SK-N-SH (cell line): ENCODE results near the gene XXYLT1. TPM values are rescaled to one million over a fixed set of nuclear protein-coding genes. Genes with fewer than 3 reads are reported as not detected.

Experiments
- CTCF ChIA-PET: fragments of 300-600, 350-600 bp; formaldehyde crosslinking; extraction: SDS; loops from one replicate; lab custom pipeline; 2021; lab: Yijun Ruan, JAX
- POLR2A ChIA-PET: fragments of 350-600 bp; sonication (Branson Sonifier 250); formaldehyde crosslinking; extraction: SDS; loops from one replicate; lab custom pipeline; 2020; ENCODE audit warnings: antibody characterized with exemption, inconsistent platforms; lab: Yijun Ruan, JAX
- DNase-seq: peaks from one replicate; pipeline ENCODE4 v3.0.0; 2012
- H2AFZ ChIP-seq: fragments of 200-600 bp; sonication (generic); 2 replicates; pipeline ENCODE4 v1.8.1; 2016; ENCODE audit warnings: antibody characterized with exemption, mild to moderate bottlenecking, low read depth
- H3F3A ChIP-seq: fragments of 200-600 bp; sonication (generic); replicated peaks from 2 replicates; pipeline ENCODE3; 2016; ENCODE audit warnings: antibody characterized with exemption, mild to moderate bottlenecking; ENCODE audit not compliant: insufficient read depth
- H3K27ac ChIP-seq, 2 experiments: fragments of 200-500 bp in 1 of 2; fragments of 200-600 bp in 1 of 2; sonication (Bioruptor generic) in 1 of 2; sonication (generic), shearing (Covaris generic) in 1 of 2; 2 replicates each; pipeline versions ENCODE4 v1.5.1 to v1.6.1; 2014 to 2016; ENCODE audit warnings: low read depth in 2 of 2, inconsistent platforms in 1 of 2, low read length in 1 of 2, mild to moderate bottlenecking in 1 of 2, mixed read lengths in 1 of 2
- H3K27me3 ChIP-seq: fragments of 200-600 bp; sonication (generic), shearing (Covaris generic); 2 replicates; pipeline ENCODE4 v1.6.1; 2016; ENCODE audit warnings: mixed run types; ENCODE audit not compliant: insufficient read depth
- H3K36me3 ChIP-seq, 2 experiments: fragments of 200-500 bp in 1 of 2; fragments of 200-600 bp in 1 of 2; sonication (Bioruptor generic) in 1 of 2; sonication (generic) in 1 of 2; replicated peaks in 1 of 2; 2 replicates each; pipeline versions ENCODE3 to v1.5.1; 2014 to 2016; ENCODE audit warnings: low read length in 1 of 2, mild to moderate bottlenecking in 1 of 2; ENCODE audit not compliant: insufficient read depth in 2 of 2, control insufficient read depth in 1 of 2
- H3K4me1 ChIP-seq, 2 experiments: fragments of 200-500 bp in 1 of 2; fragments of 200-600 bp in 1 of 2; sonication (Bioruptor generic) in 1 of 2; sonication (generic), shearing (Covaris generic) in 1 of 2; 2 replicates each; pipeline versions ENCODE4 v1.5.1 to v1.6.1; 2014 to 2016; ENCODE audit warnings: low read depth in 1 of 2, low read length in 1 of 2, mixed run types in 1 of 2; ENCODE audit not compliant: insufficient read depth in 2 of 2, control insufficient read depth in 1 of 2
- H3K4me2 ChIP-seq: fragments of 200-600 bp; sonication (generic), shearing (Covaris generic); 2 replicates; pipeline ENCODE4 v1.6.1; 2017; ENCODE audit warnings: mixed run types
- H3K4me3 ChIP-seq, 2 experiments: fragments of 200-500 bp in 1 of 2; fragments of 200-600 bp in 1 of 2; sonication (Bioruptor generic) in 1 of 2; sonication (generic), shearing (Covaris generic) in 1 of 2; 2 replicates each; pipeline versions ENCODE4 v1.5.1 to v1.8.1; 2014 to 2016; ENCODE audit warnings: low read depth in 2 of 2, inconsistent platforms in 1 of 2, low read length in 1 of 2, mild to moderate bottlenecking in 1 of 2, mixed read lengths in 1 of 2, moderate library complexity in 1 of 2
- H3K79me2 ChIP-seq: fragments of 200-600 bp; sonication (generic); 2 replicates; pipeline ENCODE4 v1.8.1; 2017; ENCODE audit warnings: mild to moderate bottlenecking; ENCODE audit not compliant: insufficient read depth
- H3K9ac ChIP-seq: fragments of 200-600 bp; sonication (generic); 2 replicates; pipeline ENCODE4 v1.6.1; 2017; ENCODE audit warnings: mixed run types
- H3K9me2 ChIP-seq: fragments of 200-600 bp; sonication (generic); 2 replicates; pipeline ENCODE4 v1.6.1; 2017; ENCODE audit warnings: mixed run types
- H3K9me3 ChIP-seq: fragments of 200-600 bp; sonication (generic); 2 replicates; pipeline ENCODE4 v1.6.1; 2017; ENCODE audit warnings: mixed run types, mild to moderate bottlenecking, moderate library complexity
- H4K20me1 ChIP-seq: fragments of 200-600 bp; sonication (generic); 2 replicates; pipeline ENCODE4 v1.6.1; 2017; ENCODE audit warnings: mild to moderate bottlenecking, mixed run types; ENCODE audit not compliant: insufficient read depth
- CHD2 ChIP-seq: fragments of 150-350 bp; IDR thresholded peaks from 2 replicates; pipeline ENCODE4 v1.6.1; 2018; ENCODE audit warnings: low read length; ENCODE audit not compliant: partially characterized antibody
- JUND ChIP-seq: IDR thresholded peaks from 2 replicates; pipeline ENCODE4 v1.4.0; 2012
- MEF2A ChIP-seq: IDR thresholded peaks from 2 replicates; pipeline ENCODE4 v1.4.0; 2012; ENCODE audit warnings: low read depth, borderline replicate concordance
- MXI1 ChIP-seq: IDR thresholded peaks from 2 replicates; pipeline ENCODE4 v1.6.1; 2012; ENCODE audit warnings: mild to moderate bottlenecking, low read depth, low read length, improper control_type of control experiment
- NRF1 ChIP-seq: IDR thresholded peaks from 2 replicates; pipeline ENCODE4 v1.6.1; 2012; ENCODE audit warnings: low read depth, mild to moderate bottlenecking, low read length
- POLR2AphosphoS5 ChIP-seq: IDR thresholded peaks from 2 replicates; pipeline ENCODE4 v1.6.1; 2012; ENCODE audit warnings: low read depth, low read length
- SIN3A ChIP-seq: IDR thresholded peaks from 2 replicates; pipeline ENCODE4 v1.6.1; 2012; ENCODE audit warnings: low read depth, mild to moderate bottlenecking, low read length, moderate library complexity, borderline replicate concordance
- TEAD4 ChIP-seq: IDR thresholded peaks from 2 replicates; pipeline ENCODE4 v1.4.0; 2012; ENCODE audit warnings: mild to moderate bottlenecking, borderline replicate concordance; ENCODE audit not compliant: insufficient read depth
- YY1 ChIP-seq: IDR thresholded peaks from 2 replicates; pipeline ENCODE4 v1.4.0; 2012; ENCODE audit warnings: low read depth, mild to moderate bottlenecking
- WGBS: methylation state at CpG from one replicate; pipeline ENCODE4 v1.1.6; 2017; ENCODE audit warnings: low lambda C conversion rate; 5-methylcytosine and 5-hydroxymethylcytosine counted together
- polyA plus RNA-seq, 3 experiments: library from polyadenylated mRNA; depleted of rRNA; stranded (reverse); fragments of >200 nt; gene quantifications; 2 replicates each; pipeline ENCODE4 v1.2.3, GENCODE V29; 2012
- TF ChIP-seq, protein P1 (sequence below): fragments of 150-350 bp; IDR thresholded peaks from 2 replicates; pipeline ENCODE4 v1.6.1; 2016; ENCODE audit warnings: mild to moderate bottlenecking, low read depth, low read length
- TF ChIP-seq, protein P2 (sequence below): IDR thresholded peaks from 2 replicates; pipeline ENCODE4; 2012

The XXYLT1 gene
- polyA plus RNA-seq, 1 of the 3 experiments (the other 2 are of a cell fraction) = 22.6 TPM

DNA sequence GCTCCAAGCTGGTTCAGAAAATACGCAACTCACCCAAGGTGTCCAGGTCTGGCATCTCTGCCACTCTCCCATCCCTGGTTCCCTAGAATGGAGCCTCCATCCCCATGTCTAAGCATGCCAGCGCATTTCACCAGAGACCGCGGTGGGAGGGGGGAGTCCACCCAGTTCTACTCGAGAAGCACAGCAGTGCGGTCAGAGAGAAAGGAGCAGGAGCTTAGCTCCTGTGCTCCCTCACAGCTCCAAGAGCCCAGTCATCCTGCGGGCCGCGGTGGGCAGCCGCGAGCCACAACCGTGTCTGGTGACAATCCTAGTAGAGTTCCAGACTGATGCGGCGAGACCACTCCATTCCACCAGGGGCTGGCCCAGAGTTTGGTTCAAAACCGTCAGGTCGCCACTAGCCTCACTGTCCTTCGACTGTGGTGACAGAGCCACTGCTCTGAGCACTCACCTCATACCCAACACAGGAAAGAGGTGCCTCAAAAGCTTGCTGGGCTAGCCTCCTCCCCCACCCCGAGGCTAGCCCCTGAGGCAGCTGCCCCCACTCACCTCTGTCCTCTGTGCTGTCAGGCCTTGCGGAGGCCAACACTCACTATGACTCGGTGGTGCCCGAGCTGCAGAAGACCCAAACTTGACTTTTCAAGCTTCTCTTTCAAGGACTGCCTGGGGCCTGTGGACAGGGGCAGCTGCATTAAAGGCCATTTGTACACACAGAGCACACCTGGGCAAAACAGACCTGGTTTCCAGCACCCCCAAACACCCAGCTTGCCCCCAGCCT is 185.4 kb downstream of the XXYLT1 start:
- H3K9me3 ChIP-seq = no peaks in the 10 kb centered on the region
- H2AFZ ChIP-seq = no peak overlapping the region
- no peaks in the 10 kb centered on the region for H3K27me3 ChIP-seq
- H4K20me1 ChIP-seq = no peaks in the 10 kb centered on the region
- WGBS = no CpG with 5 or more reads among the region's 21 CpGs
- H3K4me1 ChIP-seq = peaks cover 0 to 15% of the 10 kb centered on the region in 2 experiments; a peak in 1 of 4 replicates
- ChIA-PET CTCF (interaction anchor here (0.8 to 1.4 kb wide), 4 partner anchors 11 to 403 kb away, joined by 3 to 6 read pairs (median 4); no protein-coding TSS in a partner anchor), POLR2A (no interaction called here)
- no peaks in the 10 kb centered on the region for H3K36me3 ChIP-seq
- no peak for DNase-seq
- no peaks in the 10 kb centered on the region for H3K9me2 ChIP-seq
- no peak overlapping the region for H3K4me3 ChIP-seq
- no peak overlapping the region for H3K4me2 ChIP-seq
- no peak overlapping the region for H3K9ac ChIP-seq
- no peak overlapping the region for H3K27ac ChIP-seq
- H3K79me2 ChIP-seq = no peaks in the 10 kb centered on the region
- no peaks in the 10 kb centered on the region for H3F3A ChIP-seq
- TF ChIP-seq YY1 (no peak), POLR2AphosphoS5 (no peak), MEF2A (no peak)

DNA sequence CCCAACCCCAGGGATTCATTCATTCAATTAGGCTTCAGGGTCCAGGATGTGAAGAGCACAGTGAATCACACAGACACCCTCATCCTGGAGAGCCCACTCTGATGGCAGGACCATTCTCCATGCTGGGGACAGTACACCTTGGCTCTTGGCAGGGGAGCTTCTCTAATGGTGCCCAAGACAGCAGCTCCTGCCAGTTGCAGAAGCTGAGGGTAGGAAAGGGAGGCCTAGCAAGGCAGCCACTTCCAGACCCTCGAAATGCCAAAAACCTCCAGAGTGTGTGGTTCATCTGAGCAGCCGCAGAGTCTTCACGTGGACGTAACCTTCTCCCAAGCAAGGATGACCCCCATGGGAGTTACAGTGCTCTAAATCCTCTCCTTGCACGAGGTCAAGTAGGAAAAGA is 186.2 kb downstream of the XXYLT1 start:
- peaks cover 0 to 23% of the 10 kb centered on the region in 2 experiments; a peak in 1 of 4 replicates for H3K4me1 ChIP-seq
- no peak overlapping the region for H3K4me2 ChIP-seq
- no peaks in the 10 kb centered on the region for H3K36me3 ChIP-seq
- no peaks in the 10 kb centered on the region for H3F3A ChIP-seq
- no peaks in the 10 kb centered on the region for H4K20me1 ChIP-seq
- ChIA-PET CTCF (interaction anchor here (1.2 kb wide), 1 partner anchor 16 kb away, joined by 3 read pairs; no protein-coding TSS in a partner anchor), POLR2A (no interaction called here)
- no peak overlapping the region for H3K9ac ChIP-seq
- 86% methylated on average over 5 of the region's 5 CpGs for WGBS
- DNase-seq = no peak
- H3K9me3 ChIP-seq = no peaks in the 10 kb centered on the region
- H3K9me2 ChIP-seq = no peaks in the 10 kb centered on the region
- H3K4me3 ChIP-seq = no peak overlapping the region
- TF ChIP-seq, protein P1, sequence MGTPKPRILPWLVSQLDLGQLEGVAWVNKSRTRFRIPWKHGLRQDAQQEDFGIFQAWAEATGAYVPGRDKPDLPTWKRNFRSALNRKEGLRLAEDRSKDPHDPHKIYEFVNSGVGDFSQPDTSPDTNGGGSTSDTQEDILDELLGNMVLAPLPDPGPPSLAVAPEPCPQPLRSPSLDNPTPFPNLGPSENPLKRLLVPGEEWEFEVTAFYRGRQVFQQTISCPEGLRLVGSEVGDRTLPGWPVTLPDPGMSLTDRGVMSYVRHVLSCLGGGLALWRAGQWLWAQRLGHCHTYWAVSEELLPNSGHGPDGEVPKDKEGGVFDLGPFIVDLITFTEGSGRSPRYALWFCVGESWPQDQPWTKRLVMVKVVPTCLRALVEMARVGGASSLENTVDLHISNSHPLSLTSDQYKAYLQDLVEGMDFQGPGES = no peak
- TF ChIP-seq SIN3A = no peak
- TF ChIP-seq, protein P2, sequence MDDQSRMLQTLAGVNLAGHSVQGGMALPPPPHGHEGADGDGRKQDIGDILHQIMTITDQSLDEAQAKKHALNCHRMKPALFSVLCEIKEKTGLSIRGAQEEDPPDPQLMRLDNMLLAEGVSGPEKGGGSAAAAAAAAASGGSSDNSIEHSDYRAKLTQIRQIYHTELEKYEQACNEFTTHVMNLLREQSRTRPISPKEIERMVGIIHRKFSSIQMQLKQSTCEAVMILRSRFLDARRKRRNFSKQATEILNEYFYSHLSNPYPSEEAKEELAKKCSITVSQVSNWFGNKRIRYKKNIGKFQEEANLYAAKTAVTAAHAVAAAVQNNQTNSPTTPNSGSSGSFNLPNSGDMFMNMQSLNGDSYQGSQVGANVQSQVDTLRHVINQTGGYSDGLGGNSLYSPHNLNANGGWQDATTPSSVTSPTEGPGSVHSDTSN = no peak
- no peak for TF ChIP-seq MEF2A
- TF ChIP-seq NRF1 = no peak
- TF ChIP-seq JUND = no peak
- no peak for TF ChIP-seq POLR2AphosphoS5
- TF ChIP-seq TEAD4 = no peak
- no peak for TF ChIP-seq CHD2
- no peak for TF ChIP-seq MXI1
- H3K27me3 ChIP-seq = no peaks in the 10 kb centered on the region
- no peak overlapping the region for H2AFZ ChIP-seq
- no peaks in the 10 kb centered on the region for H3K79me2 ChIP-seq
- H3K27ac ChIP-seq = no peak overlapping the region
